ENCODE measurements around the gene LY9.

Gene LY9

DNA sequence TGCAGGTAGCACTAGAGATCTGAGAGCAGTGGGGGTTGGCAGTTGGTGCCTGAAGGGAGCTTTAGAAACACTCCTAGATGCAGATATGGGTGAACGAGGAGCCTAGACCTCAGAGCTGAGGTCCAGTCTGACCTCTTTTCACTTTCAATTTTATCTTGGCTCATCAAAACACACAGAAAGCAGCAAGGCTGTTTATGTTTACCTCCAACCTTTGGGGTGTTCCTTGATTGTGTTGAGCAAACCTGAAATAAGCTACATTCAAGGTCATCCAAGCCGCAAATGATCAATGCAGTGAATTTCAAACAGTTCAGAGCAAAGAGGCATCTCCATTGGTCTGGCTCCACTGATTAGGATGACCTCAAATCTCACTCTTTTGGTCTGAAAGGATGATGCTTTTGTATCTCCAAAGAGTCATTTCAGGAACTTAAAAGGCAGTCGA, 1.3 kb downstream of the LY9 start:
- TF ChIP-seq EZH2phosphoT487 (IDR thresholded peaks at IDR 0.05; ENCODE audit: borderline replicate concordance, low read length), result no peak
- TF ChIP-seq, protein P1, sequence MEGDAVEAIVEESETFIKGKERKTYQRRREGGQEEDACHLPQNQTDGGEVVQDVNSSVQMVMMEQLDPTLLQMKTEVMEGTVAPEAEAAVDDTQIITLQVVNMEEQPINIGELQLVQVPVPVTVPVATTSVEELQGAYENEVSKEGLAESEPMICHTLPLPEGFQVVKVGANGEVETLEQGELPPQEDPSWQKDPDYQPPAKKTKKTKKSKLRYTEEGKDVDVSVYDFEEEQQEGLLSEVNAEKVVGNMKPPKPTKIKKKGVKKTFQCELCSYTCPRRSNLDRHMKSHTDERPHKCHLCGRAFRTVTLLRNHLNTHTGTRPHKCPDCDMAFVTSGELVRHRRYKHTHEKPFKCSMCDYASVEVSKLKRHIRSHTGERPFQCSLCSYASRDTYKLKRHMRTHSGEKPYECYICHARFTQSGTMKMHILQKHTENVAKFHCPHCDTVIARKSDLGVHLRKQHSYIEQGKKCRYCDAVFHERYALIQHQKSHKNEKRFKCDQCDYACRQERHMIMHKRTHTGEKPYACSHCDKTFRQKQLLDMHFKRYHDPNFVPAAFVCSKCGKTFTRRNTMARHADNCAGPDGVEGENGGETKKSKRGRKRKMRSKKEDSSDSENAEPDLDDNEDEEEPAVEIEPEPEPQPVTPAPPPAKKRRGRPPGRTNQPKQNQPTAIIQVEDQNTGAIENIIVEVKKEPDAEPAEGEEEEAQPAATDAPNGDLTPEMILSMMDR (IDR thresholded peaks at IDR 0.05; ENCODE audit: low read depth, low read length, poor library complexity, severe bottlenecking), result no peak
- H3K9me2 ChIP-seq (replicated peaks; ENCODE audit: control insufficient read depth, low read length), result no peaks in the 10 kb centered on the region
- no peaks in the 10 kb centered on the region for H3K27me3 ChIP-seq (ENCODE audit: control insufficient read depth, low read length)
- no peaks in the 10 kb centered on the region for H3F3A ChIP-seq (ENCODE audit: control insufficient read depth, insufficient read depth)
- peaks cover 31% of the 10 kb centered on the region for H3K4me1 ChIP-seq (ENCODE audit: control insufficient read depth, low read length)
- no peaks in the 10 kb centered on the region for H3K79me2 ChIP-seq (ENCODE audit: control insufficient read depth, low read length)
- no peak overlapping the region for H3K27ac ChIP-seq (ENCODE audit: low read depth, low read length)
- no peaks in the 10 kb centered on the region for H4K20me1 ChIP-seq (ENCODE audit: control insufficient read depth, insufficient read depth, low read depth, low read length)
- no peak overlapping the region for H3K4me2 ChIP-seq (ENCODE audit: low read length)
- no peaks in the 10 kb centered on the region for H3K9me3 ChIP-seq (ENCODE audit: control insufficient read depth, insufficient read depth, low read length)
- no peak overlapping the region for H3K4me3 ChIP-seq (ENCODE audit: low read length)
- no peaks in the 10 kb centered on the region for H3K36me3 ChIP-seq (ENCODE audit: control insufficient read depth, low read length)

DNA sequence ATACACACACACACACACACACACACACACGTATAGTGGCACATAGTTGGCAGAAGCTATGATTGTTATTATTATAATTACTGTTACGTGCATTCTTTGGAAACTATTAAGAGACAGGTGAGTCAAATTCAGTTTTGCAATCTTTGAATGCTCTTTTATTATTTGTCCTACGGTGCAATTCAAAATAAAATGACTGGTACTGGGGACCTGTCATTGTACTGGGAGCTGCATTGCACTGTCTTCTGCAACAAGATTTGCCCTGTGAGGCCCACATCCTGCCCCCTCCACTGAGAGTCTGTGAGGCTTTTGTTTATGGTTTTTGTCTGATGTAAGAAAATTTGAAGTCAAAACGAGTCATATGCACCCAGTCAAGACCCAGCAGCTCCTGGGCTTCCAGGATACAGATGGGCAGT, 1.9 kb downstream of the LY9 start:
- Histone ChIP-seq H3K27me3 (ENCODE audit: control insufficient read depth, low read length) (no peaks in the 10 kb centered on the region), H3K79me2 (ENCODE audit: control insufficient read depth, low read length) (no peaks in the 10 kb centered on the region), H3K27ac (ENCODE audit: low read depth, low read length) (no peak overlapping the region), H3K4me3 (ENCODE audit: low read length) (no peak overlapping the region), H3K4me2 (ENCODE audit: low read length) (no peak overlapping the region), H3K9me3 (ENCODE audit: control insufficient read depth, insufficient read depth, low read length) (no peaks in the 10 kb centered on the region), H3F3A (ENCODE audit: control insufficient read depth, insufficient read depth) (no peaks in the 10 kb centered on the region), H3K4me1 (ENCODE audit: control insufficient read depth, low read length) (peaks cover 31% of the 10 kb centered on the region), H3K9me2 (replicated peaks; ENCODE audit: control insufficient read depth, low read length) (no peaks in the 10 kb centered on the region), H4K20me1 (ENCODE audit: control insufficient read depth, insufficient read depth, low read depth, low read length) (no peaks in the 10 kb centered on the region), H3K36me3 (ENCODE audit: control insufficient read depth, low read length) (no peaks in the 10 kb centered on the region)
- no peak for TF ChIP-seq EZH2phosphoT487 (IDR thresholded peaks at IDR 0.05; ENCODE audit: borderline replicate concordance, low read length)
- TF ChIP-seq, protein P1 (IDR thresholded peaks at IDR 0.05; ENCODE audit: low read depth, low read length, poor library complexity, severe bottlenecking), result no peak

GRCh38 chr1:160798439-160798838, 2.5 kb downstream of the LY9 start:
- Histone ChIP-seq H3K36me3 (ENCODE audit: control insufficient read depth, low read length) (no peaks in the 10 kb centered on the region), H4K20me1 (ENCODE audit: control insufficient read depth, insufficient read depth, low read depth, low read length) (no peaks in the 10 kb centered on the region)

More at GRCh38 chr1:160798439-160798838, 2.5 kb downstream of the LY9 start:
- Histone ChIP-seq H3K4me1 (ENCODE audit: control insufficient read depth, low read length) (peaks cover 31% of the 10 kb centered on the region), H3K27ac (ENCODE audit: low read depth, low read length) (no peak overlapping the region), H3K4me3 (ENCODE audit: low read length) (no peak overlapping the region), H3K9me2 (replicated peaks; ENCODE audit: control insufficient read depth, low read length) (no peaks in the 10 kb centered on the region), H3F3A (ENCODE audit: control insufficient read depth, insufficient read depth) (no peaks in the 10 kb centered on the region), H3K9me3 (ENCODE audit: control insufficient read depth, insufficient read depth, low read length) (no peaks in the 10 kb centered on the region), H3K4me2 (ENCODE audit: low read length) (no peak overlapping the region), H3K27me3 (ENCODE audit: control insufficient read depth, low read length) (no peaks in the 10 kb centered on the region), H3K79me2 (ENCODE audit: control insufficient read depth, low read length) (no peaks in the 10 kb centered on the region)
- no peak for TF ChIP-seq EZH2phosphoT487 (IDR thresholded peaks at IDR 0.05; ENCODE audit: borderline replicate concordance, low read length)
- TF ChIP-seq, protein P1 (IDR thresholded peaks at IDR 0.05; ENCODE audit: low read depth, low read length, poor library complexity, severe bottlenecking), result no peak
